Measurements from ENCODE around the gene YIPF2.

YIPF2 gene

DNA sequence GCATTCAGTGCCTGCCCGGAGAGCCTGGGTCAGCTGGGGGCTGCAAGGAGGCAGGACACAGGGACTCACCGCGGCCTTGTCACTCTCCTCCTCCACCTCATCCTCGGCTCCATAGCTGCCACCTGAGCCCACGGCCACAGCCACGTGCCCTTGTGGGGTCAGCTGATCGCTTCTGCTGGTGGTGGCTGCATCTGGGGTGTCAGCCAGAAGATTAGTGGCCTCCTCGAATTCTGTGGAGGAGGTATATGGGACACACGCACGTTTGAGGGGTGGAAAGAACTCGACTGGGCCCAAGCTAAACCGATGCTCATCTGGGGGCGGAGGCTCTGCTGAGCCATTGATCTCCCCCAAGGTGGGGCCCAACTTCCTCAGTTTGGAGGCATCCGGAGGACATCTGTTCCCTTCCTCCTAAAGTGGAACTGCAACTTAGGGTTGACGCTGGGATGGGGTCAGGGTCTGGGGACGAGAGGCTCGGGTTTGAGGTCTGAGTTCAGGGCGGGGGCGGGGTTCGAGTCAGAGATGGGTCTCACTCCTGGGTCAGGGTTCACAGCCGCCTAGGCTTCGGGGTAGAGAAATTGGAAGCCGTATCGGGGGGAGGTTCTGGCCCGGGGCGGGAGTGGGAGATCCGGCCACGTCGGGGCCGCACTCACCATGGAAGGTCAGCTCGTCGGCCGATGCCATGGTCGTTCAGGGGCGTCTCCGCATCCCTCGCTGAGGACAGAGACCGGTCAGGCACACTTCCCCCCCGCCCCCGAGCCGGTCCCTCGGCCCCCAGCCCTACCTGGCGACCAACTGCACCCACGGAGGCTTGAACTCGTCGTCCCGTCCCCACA, 493 bp downstream of the YIPF2 start:
- TF ChIP-seq, protein P1, sequence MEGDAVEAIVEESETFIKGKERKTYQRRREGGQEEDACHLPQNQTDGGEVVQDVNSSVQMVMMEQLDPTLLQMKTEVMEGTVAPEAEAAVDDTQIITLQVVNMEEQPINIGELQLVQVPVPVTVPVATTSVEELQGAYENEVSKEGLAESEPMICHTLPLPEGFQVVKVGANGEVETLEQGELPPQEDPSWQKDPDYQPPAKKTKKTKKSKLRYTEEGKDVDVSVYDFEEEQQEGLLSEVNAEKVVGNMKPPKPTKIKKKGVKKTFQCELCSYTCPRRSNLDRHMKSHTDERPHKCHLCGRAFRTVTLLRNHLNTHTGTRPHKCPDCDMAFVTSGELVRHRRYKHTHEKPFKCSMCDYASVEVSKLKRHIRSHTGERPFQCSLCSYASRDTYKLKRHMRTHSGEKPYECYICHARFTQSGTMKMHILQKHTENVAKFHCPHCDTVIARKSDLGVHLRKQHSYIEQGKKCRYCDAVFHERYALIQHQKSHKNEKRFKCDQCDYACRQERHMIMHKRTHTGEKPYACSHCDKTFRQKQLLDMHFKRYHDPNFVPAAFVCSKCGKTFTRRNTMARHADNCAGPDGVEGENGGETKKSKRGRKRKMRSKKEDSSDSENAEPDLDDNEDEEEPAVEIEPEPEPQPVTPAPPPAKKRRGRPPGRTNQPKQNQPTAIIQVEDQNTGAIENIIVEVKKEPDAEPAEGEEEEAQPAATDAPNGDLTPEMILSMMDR (IDR thresholded peaks at IDR 0.05), result no peak
- no peak for TF ChIP-seq ZFX (IDR thresholded peaks at IDR 0.05; ENCODE audit: borderline replicate concordance)
- H3K27ac ChIP-seq, result peak overlapping the region; percentile 73

DNA sequence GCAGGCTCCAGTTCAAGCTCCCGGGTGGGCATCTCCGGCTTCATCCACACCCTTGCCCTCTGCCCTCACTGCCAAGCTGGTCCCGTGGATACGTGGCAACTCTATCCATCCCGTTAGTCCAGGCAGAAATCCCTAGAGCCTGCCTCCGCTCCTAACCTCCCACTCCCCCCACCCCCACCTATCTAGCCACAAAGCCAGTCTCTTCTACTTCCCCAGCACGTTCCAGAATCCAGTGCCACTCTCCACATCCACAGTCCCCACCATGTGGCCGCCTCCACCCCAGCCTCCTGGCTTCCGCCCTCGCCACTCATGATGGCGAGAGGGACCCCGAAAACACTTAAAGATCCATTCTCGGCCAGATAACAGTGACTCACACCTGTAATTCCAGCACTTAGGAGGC, 3.8 kb downstream of the YIPF2 start:
- no peak for TF ChIP-seq ZFX (IDR thresholded peaks at IDR 0.05; ENCODE audit: borderline replicate concordance)
- TF ChIP-seq, protein P1 (IDR thresholded peaks at IDR 0.05), result no peak
- H3K27ac ChIP-seq, result no peak overlapping the region

DNA sequence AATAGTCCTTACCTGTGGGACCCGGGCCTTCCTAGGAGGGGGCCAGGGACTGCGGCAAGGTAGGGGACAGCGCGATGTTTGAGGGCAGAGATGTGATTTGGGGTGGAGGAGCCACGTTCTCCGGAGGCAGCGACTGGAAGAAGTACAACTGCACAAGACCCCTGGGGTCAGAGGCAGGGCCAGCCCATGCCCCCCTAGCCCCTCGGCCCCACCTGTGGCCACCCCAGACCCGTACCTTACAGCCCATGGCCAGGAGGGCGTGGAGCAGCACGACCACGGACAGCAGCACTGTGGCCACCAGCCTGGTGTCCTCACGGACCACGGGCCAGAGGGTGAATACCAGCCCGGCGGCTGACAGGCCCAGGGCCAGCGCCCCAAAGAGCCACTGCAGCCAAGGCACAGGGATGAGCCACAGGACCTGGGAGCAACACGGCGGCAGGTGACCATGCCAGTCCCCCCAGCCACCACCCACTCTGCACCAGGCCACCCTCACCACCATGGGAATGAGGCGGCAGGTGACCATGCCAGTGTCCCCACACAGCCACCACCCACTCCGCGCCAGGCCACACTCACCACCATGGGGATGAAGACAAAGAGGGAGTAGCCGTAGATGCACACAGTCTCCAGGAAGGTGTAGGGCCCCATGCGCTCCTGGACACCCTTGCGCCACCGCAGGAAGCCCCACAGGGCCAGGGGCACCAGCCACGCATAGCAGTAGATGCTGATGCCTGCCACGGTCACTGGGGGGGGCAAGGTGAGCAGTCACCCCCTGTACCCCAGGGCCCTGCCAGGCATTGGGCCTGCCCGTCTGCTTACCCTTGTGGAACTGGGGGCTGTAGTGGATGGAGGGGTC, 5.0 kb downstream of the YIPF2 start:
- no peak overlapping the region; the same call in 1 of the 2 replicates for H3K27ac ChIP-seq
- TF ChIP-seq, protein P1 (IDR thresholded peaks at IDR 0.05), result no peak
- TF ChIP-seq ZFX (IDR thresholded peaks at IDR 0.05; ENCODE audit: borderline replicate concordance), result no peak

DNA sequence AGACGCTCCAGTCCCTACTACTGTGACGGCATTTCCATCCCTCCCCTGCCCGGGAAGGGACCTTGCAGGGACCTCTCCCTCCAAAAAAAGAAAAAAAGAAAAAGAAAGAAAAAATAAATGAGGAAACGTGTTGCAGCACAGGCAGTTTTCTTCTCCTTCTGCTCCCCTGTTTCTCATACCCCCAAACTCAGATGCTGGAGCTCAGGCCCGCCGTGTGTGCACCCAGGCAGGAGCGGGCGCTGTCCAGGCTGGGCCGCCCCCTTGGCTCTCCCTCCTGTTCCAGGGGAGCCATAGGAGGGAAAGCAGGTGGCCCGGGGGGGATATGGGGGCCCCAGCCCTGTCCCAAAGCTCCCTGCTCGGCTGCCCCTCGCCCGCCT, 5.8 kb downstream of the YIPF2 start:
- no peak overlapping the region; the same call in 1 of the 2 replicates for H3K27ac ChIP-seq
- TF ChIP-seq, protein P1 (IDR thresholded peaks at IDR 0.05), result no peak
- TF ChIP-seq ZFX (IDR thresholded peaks at IDR 0.05; ENCODE audit: borderline replicate concordance), result no peak

DNA sequence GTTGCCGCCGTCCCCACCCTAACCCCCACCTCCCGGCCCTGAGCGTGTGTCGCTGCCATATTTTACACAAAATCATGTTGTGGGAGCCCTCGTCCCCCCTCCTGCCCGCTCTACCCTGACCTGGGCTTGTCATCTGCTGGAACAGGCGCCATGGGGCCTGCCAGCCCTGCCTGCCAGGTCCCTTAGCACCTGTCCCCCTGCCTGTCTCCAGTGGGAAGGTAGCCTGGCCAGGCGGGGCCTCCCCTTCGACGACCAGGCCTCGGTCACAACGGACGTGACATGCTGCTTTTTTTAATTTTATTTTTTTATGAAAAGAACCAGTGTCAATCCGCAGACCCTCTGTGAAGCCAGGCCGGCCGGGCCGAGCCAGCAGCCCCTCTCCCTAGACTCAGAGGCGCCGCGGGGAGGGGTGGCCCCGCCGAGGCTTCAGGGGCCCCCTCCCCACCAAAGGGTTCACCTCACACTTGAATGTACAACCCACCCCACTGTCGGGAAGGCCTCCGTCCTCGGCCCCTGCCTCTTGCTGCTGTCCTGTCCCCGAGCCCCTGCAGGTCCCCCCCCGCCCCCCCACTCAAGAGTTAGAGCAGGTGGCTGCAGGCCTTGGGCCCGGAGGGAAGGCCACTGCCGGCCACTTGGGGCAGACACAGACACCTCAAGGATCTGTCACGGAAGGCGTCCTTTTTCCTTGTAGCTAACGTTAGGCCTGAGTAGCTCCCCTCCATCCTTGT, 6.4 kb downstream of the YIPF2 start:
- H3K27ac ChIP-seq, result 0 out of 2 replicates have a peak overlapping the region, but pooled peaks have one; percentile 13
- no peak for TF ChIP-seq ZFX (IDR thresholded peaks at IDR 0.05; ENCODE audit: borderline replicate concordance)
- TF ChIP-seq, protein P1 (IDR thresholded peaks at IDR 0.05), result no peak

DNA sequence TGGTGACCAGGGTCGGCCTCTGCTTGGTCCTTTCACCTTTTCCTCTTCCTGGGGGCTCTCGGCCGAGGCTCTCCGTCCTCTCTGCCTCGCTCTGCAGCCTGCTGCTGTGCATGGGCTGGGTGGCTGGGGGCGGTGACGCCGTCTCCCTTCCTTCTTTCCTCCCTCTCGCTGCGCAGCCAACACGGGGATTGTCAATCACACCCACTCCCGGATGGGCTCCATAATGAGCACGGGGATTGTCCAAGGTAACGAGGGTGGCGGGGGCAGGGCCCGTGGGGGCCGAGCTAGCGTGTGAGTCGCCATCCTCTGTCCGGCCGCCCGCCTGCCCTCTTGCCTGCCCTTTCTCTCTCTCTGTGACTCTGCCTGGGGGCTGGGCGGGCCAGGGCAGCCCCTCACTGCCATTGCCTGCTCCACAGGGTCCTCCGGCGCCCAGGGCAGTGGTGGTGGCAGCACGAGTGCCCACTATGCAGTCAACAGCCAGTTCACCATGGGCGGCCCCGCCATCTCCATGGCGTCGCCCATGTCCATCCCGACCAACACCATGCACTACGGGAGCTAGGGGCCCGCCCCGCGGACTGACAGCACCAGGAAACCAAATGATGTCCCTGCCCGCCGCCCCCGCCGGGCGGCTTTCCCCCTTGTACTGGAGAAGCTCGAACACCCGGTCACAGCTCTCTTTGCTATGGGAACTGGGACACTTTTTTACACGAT, 7.1 kb downstream of the YIPF2 start:
- 0 out of 2 replicates have a peak overlapping the region, but pooled peaks have one; percentile 13 for H3K27ac ChIP-seq
- TF ChIP-seq, protein P1 (IDR thresholded peaks at IDR 0.05), result no peak
- no peak for TF ChIP-seq ZFX (IDR thresholded peaks at IDR 0.05; ENCODE audit: borderline replicate concordance)

Measured in 22Rv1 (cell line).